IMR-90 (cell line): ENCODE results near the gene KCNV2. TPM values are rescaled to one million over a fixed set of nuclear protein-coding genes. Genes with fewer than 3 reads are reported as not detected.

Experiments used
- ATAC-seq: fragments of 200-7000 bp; cut with Tn5 transposase; 2 replicates; pipeline ENCODE4 v1.9.1; 2020; ENCODE audit warnings: low read depth, mild to moderate bottlenecking, moderate library complexity
- BruUV-seq: library from RNA; stranded (reverse); fragments of 400-500 nt; replicated peaks from 2 replicates; lab custom pipeline; 2021; lab: Mats Ljungman, UMichigan
- CTCF ChIA-PET: fragments of 300-600 bp; formaldehyde crosslinking; extraction: SDS; loops from one replicate; lab custom pipeline; 2021; ENCODE audit warnings: antibody characterized with exemption; lab: Yijun Ruan, JAX
- POLR2A ChIA-PET: fragments of 300-600 bp; sonication (Branson Sonifier 250); formaldehyde crosslinking; loops from one replicate; lab custom pipeline; 2022; ENCODE audit warnings: antibody characterized with exemption; ENCODE audit not compliant: unreplicated experiment; lab: Charles Lee
- DNase-seq: peaks from one replicate; pipeline ENCODE4 v3.0.0; 2013
- H2AFZ ChIP-seq: replicated peaks from 2 replicates; pipeline ENCODE3; 2013; ENCODE audit warnings: low read length, mild to moderate bottlenecking; ENCODE audit not compliant: poor library complexity
- H2AK5ac ChIP-seq: 2 replicates; pipeline ENCODE4 v1.6.1; 2013; ENCODE audit warnings: low read depth, low read length, inconsistent platforms
- H2AK9ac ChIP-seq: replicated peaks from 2 replicates; pipeline ENCODE3; 2013; ENCODE audit warnings: mild to moderate bottlenecking, low read depth, low read length, moderate library complexity; ENCODE audit not compliant: poor library complexity
- H2BK120ac ChIP-seq: 2 replicates; pipeline ENCODE4 v1.6.1; 2013; ENCODE audit warnings: low read depth, low read length, inconsistent platforms
- H2BK15ac ChIP-seq: 3 replicates; pipeline ENCODE4 v1.6.1; 2013; ENCODE audit warnings: low read depth, low read length, inconsistent platforms
- H2BK20ac ChIP-seq: 2 replicates; pipeline ENCODE4 v1.6.1; 2013; ENCODE audit warnings: low read depth, mild to moderate bottlenecking, inconsistent platforms, low read length, moderate library complexity
- H2BK5ac ChIP-seq: 2 replicates; pipeline ENCODE4 v1.6.1; 2013; ENCODE audit warnings: mild to moderate bottlenecking, low read depth, low read length, inconsistent platforms; ENCODE audit not compliant: poor library complexity, severe bottlenecking
- H3K14ac ChIP-seq: replicated peaks from 2 replicates; pipeline ENCODE4 v1.6.1; 2013; ENCODE audit warnings: low read depth, low read length, inconsistent platforms
- H3K18ac ChIP-seq: 2 replicates; pipeline ENCODE4 v1.6.1; 2013; ENCODE audit warnings: low read depth, low read length, control low read depth
- H3K23ac ChIP-seq: 2 replicates; pipeline ENCODE4 v1.6.1; 2013; ENCODE audit warnings: low read depth, low read length, inconsistent platforms
- H3K27ac ChIP-seq: 2 replicates; pipeline ENCODE4 v1.5.1; 2013; ENCODE audit warnings: mild to moderate bottlenecking, control low read depth, low read length; ENCODE audit not compliant: insufficient read depth
- H3K27me3 ChIP-seq: 2 replicates; pipeline ENCODE4 v1.6.1; 2013; ENCODE audit warnings: low read length; ENCODE audit not compliant: control insufficient read depth, insufficient read depth
- H3K36me3 ChIP-seq: 2 replicates; pipeline ENCODE4 v1.6.1; 2013; ENCODE audit warnings: low read length, mixed read lengths; ENCODE audit not compliant: control insufficient read depth, insufficient read depth
- H3K4ac ChIP-seq: 2 replicates; pipeline ENCODE4 v1.6.1; 2013; ENCODE audit warnings: low read depth, low read length, inconsistent platforms
- H3K4me1 ChIP-seq: 2 replicates; pipeline ENCODE4 v1.6.1; 2013; ENCODE audit warnings: low read length, mixed read lengths; ENCODE audit not compliant: control insufficient read depth, insufficient read depth
- H3K4me2 ChIP-seq: 2 replicates; pipeline ENCODE4 v1.6.1; 2013; ENCODE audit warnings: low read depth, mild to moderate bottlenecking, control low read depth, low read length, moderate library complexity
- H3K4me3 ChIP-seq: 2 replicates; pipeline ENCODE4 v1.5.1; 2013; ENCODE audit warnings: low read depth, mild to moderate bottlenecking, control low read depth, low read length, moderate library complexity; ENCODE audit not compliant: insufficient read depth
- H3K56ac ChIP-seq: 2 replicates; pipeline ENCODE4 v1.6.1; 2013; ENCODE audit warnings: low read length, inconsistent platforms; ENCODE audit not compliant: insufficient read depth; ENCODE audit errors: extremely low read depth
- H3K79me1 ChIP-seq, 2 experiments: 2 replicates each; pipeline ENCODE4 v1.6.1; 2013; ENCODE audit warnings: low read length in 2 of 2, inconsistent platforms in 1 of 2, low read depth in 1 of 2
- H3K9ac ChIP-seq: 2 replicates; pipeline ENCODE4 v1.6.1; 2013; ENCODE audit warnings: low read depth, low read length, control low read depth
- H3K9me1 ChIP-seq: 2 replicates; pipeline ENCODE4 v1.6.1; 2013; ENCODE audit warnings: low read length, inconsistent platforms; ENCODE audit not compliant: insufficient read depth
- H3K9me3 ChIP-seq: 2 replicates; pipeline ENCODE4 v1.6.1; 2013; ENCODE audit warnings: low read length; ENCODE audit not compliant: control insufficient read depth, insufficient read depth
- H4K20me1 ChIP-seq: 2 replicates; pipeline ENCODE4 v1.6.1; 2013; ENCODE audit warnings: low read length, inconsistent platforms; ENCODE audit not compliant: insufficient read depth
- H4K5ac ChIP-seq: 2 replicates; pipeline ENCODE4 v1.6.1; 2013; ENCODE audit warnings: mild to moderate bottlenecking, low read depth, low read length, control low read depth
- H4K8ac ChIP-seq, 2 experiments: 2 replicates each; pipeline ENCODE4 v1.6.1; 2013; ENCODE audit warnings: low read depth in 2 of 2, low read length in 2 of 2, control low read depth in 1 of 2, inconsistent platforms in 1 of 2
- H4K91ac ChIP-seq: 2 replicates; pipeline ENCODE4 v1.6.1; 2013; ENCODE audit warnings: low read depth, low read length, inconsistent platforms; ENCODE audit not compliant: insufficient read depth
- BHLHE40 ChIP-seq: fragments of 150-350 bp; IDR thresholded peaks from 2 replicates; pipeline ENCODE4 v1.6.1; 2016; ENCODE audit warnings: mild to moderate bottlenecking, low read depth, low read length
- CEBPB ChIP-seq: IDR thresholded peaks from 2 replicates; pipeline ENCODE4 v1.6.1; 2012; ENCODE audit warnings: low read depth, low read length, improper control_type of control experiment
- CHD1 ChIP-seq: IDR thresholded peaks from 2 replicates; pipeline ENCODE4 v1.6.1; 2012; ENCODE audit warnings: low read depth, low read length, improper control_type of control experiment
- ELK1 ChIP-seq: fragments of 150-350 bp; IDR thresholded peaks from 2 replicates; pipeline ENCODE4 v1.6.1; 2016; ENCODE audit warnings: low read depth, mild to moderate bottlenecking, low read length, moderate library complexity, borderline replicate concordance
- FOS ChIP-seq: fragments of 150-350 bp; IDR thresholded peaks from 2 replicates; pipeline ENCODE4 v1.6.1; 2016; ENCODE audit warnings: low read depth, low read length
- MAFK ChIP-seq: IDR thresholded peaks from 2 replicates; pipeline ENCODE4 v1.6.1; 2012; ENCODE audit warnings: low read depth, low read length, improper control_type of control experiment
- NFE2L2 ChIP-seq: fragments of 150-350 bp; IDR thresholded peaks from 2 replicates; pipeline ENCODE4 v1.6.1; 2016; ENCODE audit warnings: low read depth, mild to moderate bottlenecking, low read length
- RFX5 ChIP-seq: IDR thresholded peaks from 2 replicates; pipeline ENCODE4 v1.8.0; 2012; ENCODE audit warnings: low read depth, mild to moderate bottlenecking, low read length, moderate library complexity
- WGBS, 2 experiments: methylation state at CpG; one replicate each; pipeline versions ENCODE4 v1.1.5 to v1.1.7; 2013; ENCODE audit warnings: missing lambda C conversion rate in 2 of 2; ENCODE audit not compliant: insufficient read length in 1 of 2; ENCODE audit errors: extremely low coverage in 2 of 2; 5-methylcytosine and 5-hydroxymethylcytosine counted together
- dilution Hi-C: fragments of 300-500 bp; cut with HindIII; formaldehyde crosslinking; loops from one replicate; pipeline ENCODE4 v1.14.3; 2018; ENCODE audit warnings: low sequenced_read_pairs; ENCODE audit not compliant: unreplicated experiment
- in situ Hi-C: fragments of 300-500 bp; cut with MboI; formaldehyde crosslinking; loops from 3 replicates; pipeline ENCODE4 v1.14.3; 2019; ENCODE audit warnings: low sequenced_read_pairs, inconsistent platforms, mixed read lengths
- intact Hi-C: fragments of 100-400 bp; cut with micrococcal nuclease; formaldehyde crosslinking; loops from 2 replicates; pipeline ENCODE4 v1.10.0; 2022
- polyA plus RNA-seq, 3 experiments: library from polyadenylated mRNA; depleted of rRNA; stranded (reverse); fragments of >200 nt; gene quantifications; 2 replicates each; pipeline ENCODE4 v1.2.3, GENCODE V29; 2012; ENCODE audit warnings: low replicate concordance in 1 of 3
- total RNA-seq: library from RNA; depleted of rRNA; stranded (reverse); fragments of >200 nt; gene quantifications from 2 replicates; pipeline ENCODE4 v1.2.3, GENCODE V29; 2012
- TF ChIP-seq, protein P1 (sequence below): fragments of 150-350 bp; IDR thresholded peaks from 2 replicates; pipeline ENCODE4 v1.6.1; 2017; ENCODE audit warnings: mild to moderate bottlenecking, antibody characterized with exemption, low read length, low read depth

Gene KCNV2
- total and polyA plus RNA-seq, 2 of the 4 experiments (the other 2 are of a cell fraction) = not detected

DNA sequence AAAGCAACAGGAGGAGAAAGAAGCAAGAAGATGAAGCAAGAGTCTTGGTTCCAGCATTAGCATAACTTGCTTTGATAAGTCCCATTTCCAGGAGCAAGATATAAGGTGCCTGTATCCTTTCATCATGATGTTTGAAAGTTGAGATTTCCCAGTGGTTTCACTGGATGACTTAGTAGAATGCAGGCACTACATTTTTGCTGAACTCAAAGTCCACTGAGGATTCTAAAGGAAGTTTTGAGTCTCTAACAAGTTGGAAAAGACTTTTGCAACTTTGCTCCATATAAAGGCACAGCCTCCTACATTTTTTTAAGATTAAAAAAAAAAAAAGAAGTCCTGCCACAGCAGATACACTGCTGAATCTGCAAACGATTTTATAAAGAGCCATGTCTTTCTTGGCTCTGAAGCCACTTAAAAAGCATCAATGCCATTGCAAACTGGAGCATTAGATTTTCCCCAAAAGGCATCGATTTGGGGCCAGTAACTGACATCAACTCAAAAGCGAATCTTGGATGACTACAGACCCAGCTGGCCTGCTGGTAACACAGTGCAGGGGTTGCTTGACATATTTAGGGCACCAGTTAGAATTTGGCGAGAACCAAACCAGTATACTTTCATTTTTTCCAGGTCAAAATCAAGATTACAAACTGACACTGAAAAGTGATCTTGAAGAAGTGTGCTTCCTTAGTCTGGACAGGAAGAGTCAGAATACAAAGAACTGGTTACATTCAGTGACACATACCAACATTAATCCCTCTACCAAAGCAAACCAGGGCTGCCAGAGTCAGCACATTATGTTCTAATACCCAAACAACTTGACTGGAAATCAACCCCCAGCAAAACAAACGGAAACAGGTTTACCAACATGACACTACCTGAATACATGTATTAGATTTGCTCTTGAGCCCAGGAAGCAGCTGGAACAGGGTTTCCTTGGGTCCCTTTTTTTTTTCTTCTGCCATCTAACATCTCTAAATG, 39.1 kb upstream of the KCNV2 start:
- intact Hi-C loops = no loop called here
- in situ Hi-C loops = no loop called here
- no peak overlapping the region for H2BK120ac ChIP-seq
- CTCF ChIA-PET = no interaction called here
- H3K27me3 ChIP-seq = no peaks in the 10 kb centered on the region
- H3K23ac ChIP-seq = no peak overlapping the region; the same call in 1 of the 2 replicates
- no peak overlapping the region for H4K91ac ChIP-seq
- 17% methylated on average over 1 of the region's 5 CpGs; no CpG with 5 or more reads in 1 of the 2 experiments for WGBS, 2 experiments
- no peaks in the 10 kb centered on the region for H4K20me1 ChIP-seq
- no peak overlapping the region for H2BK5ac ChIP-seq
- H3K79me1 ChIP-seq = no peaks in the 10 kb centered on the region
- dilution Hi-C loops = no loop called here
- BruUV-seq = no TSS peak
- H2BK15ac ChIP-seq = no peak overlapping the region
- no peak overlapping the region for H3K14ac ChIP-seq
- ATAC-seq (no peak), DNase-seq (no peak)
- no peak overlapping the region for H2AFZ ChIP-seq
- H3K18ac ChIP-seq = no peak overlapping the region
- no peak overlapping the region for H2AK5ac ChIP-seq
- POLR2A ChIA-PET = no interaction called here
- H3K9ac ChIP-seq = no peak overlapping the region
- H2BK20ac ChIP-seq = no peak overlapping the region; the same call in 1 of the 2 replicates
- no peak overlapping the region for H3K27ac ChIP-seq
- no peak overlapping the region for H3K56ac ChIP-seq
- H3K9me1 ChIP-seq = no peaks in the 10 kb centered on the region
- H3K4me1 ChIP-seq = no peaks in the 10 kb centered on the region
- no peak overlapping the region for H3K4ac ChIP-seq
- H3K9me3 ChIP-seq = no peaks in the 10 kb centered on the region
- H2AK9ac ChIP-seq = no peak overlapping the region
- H3K4me3 ChIP-seq = no peak overlapping the region
- no peak overlapping the region for H4K5ac ChIP-seq
- no peaks in the 10 kb centered on the region for H3K36me3 ChIP-seq
- TF ChIP-seq BHLHE40 (no peak), ELK1 (no peak), RFX5 (no peak), CEBPB (no peak), MAFK (no peak), CHD1 (no peak), NFE2L2 (no peak), FOS (no peak)
- TF ChIP-seq, protein P1, sequence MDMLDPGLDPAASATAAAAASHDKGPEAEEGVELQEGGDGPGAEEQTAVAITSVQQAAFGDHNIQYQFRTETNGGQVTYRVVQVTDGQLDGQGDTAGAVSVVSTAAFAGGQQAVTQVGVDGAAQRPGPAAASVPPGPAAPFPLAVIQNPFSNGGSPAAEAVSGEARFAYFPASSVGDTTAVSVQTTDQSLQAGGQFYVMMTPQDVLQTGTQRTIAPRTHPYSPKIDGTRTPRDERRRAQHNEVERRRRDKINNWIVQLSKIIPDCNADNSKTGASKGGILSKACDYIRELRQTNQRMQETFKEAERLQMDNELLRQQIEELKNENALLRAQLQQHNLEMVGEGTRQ = no peak
- no peak overlapping the region for H3K4me2 ChIP-seq
- no peak overlapping the region for H4K8ac ChIP-seq
